ENCODE results near the gene NGFR.

Gene NGFR

GRCh38 chr17:49556223-49556943 is 61.3 kb downstream of the NGFR start:
- ChIA-PET POLR2A (interaction anchor here (0.6 to 1.4 kb wide), 4 partner anchors 61 to 208 kb away, joined by 3 to 7 read pairs (median 6); partner anchors contain the start of genes FAM117A, NGFR and PHB1), CTCF (interaction anchor here (0.5 to 9.5 kb wide), 106 partner anchors 8 to 768 kb away, joined by 3 to 303 read pairs (median 5); partner anchors contain the start of genes DLX3, NGFR, PHB1 and SLC35B1)
- Histone ChIP-seq H3K27ac (ENCODE audit: extremely low read depth, low read depth, low read length) (peak overlapping the region; percentile 12; the same call in 1 of the 2 replicates), H3K9me3 (ENCODE audit: control insufficient read depth, insufficient read depth, low read depth, low read length) (no peaks in the 10 kb centered on the region), H3K4me3 (ENCODE audit: low read depth, low read length) (no peak overlapping the region), H3K4me1 (ENCODE audit: control insufficient read depth, insufficient read depth, low read length) (0 out of 2 replicates have a peak, but pooled peaks cover 2% of the 10 kb centered on the region), H3K36me3 (ENCODE audit: control insufficient read depth in 2 of 2, insufficient read depth in 1 of 2, low read length in 2 of 2) (no peaks in the 10 kb centered on the region)
- TF ChIP-seq ZBTB26 (tag by site-specific recombination; optimal IDR thresholded peaks at IDR 0.05) (peak; percentile 49), ZBTB48 (tag by site-specific recombination; IDR thresholded peaks at IDR 0.05) (peak; percentile 34; the same call in 1 of the 2 replicates), ZFP37 (tag by site-specific recombination; IDR thresholded peaks at IDR 0.05) (0 out of 2 replicates have a peak, but pooled peaks have one; percentile 69), ZBTB10 (tag by site-specific recombination; IDR thresholded peaks at IDR 0.05) (peak; percentile 55; the same call in 1 of the 2 replicates), SP3 (tag by site-specific recombination; IDR thresholded peaks at IDR 0.05) (peak; percentile 22; the same call in 1 of the 2 replicates), ZBTB20 (tag by site-specific recombination; IDR thresholded peaks at IDR 0.05) (0 out of 2 replicates have a peak, but pooled peaks have one; percentile 12), PBX3 (CRISPR knock-in tag; IDR thresholded peaks at IDR 0.05) (0 out of 2 replicates have a peak, but pooled peaks have one; percentile 51), CTCF (tag by site-specific recombination; IDR thresholded peaks at IDR 0.05) (peak; percentile 97), ZNF335 (tag by site-specific recombination; conservative IDR thresholded peaks at IDR 0.05) (peak; percentile 55), KLF1 (tag by site-specific recombination; IDR thresholded peaks at IDR 0.05) (peak; percentile 17; the same call in 1 of the 2 replicates), ZFP41 (tag by site-specific recombination; IDR thresholded peaks at IDR 0.05; ENCODE audit: borderline replicate concordance) (no peak), KLF8 (tag by site-specific recombination; IDR thresholded peaks at IDR 0.05) (peak; percentile 45; the same call in 1 of the 2 replicates), ZNF133 (tag by site-specific recombination; IDR thresholded peaks at IDR 0.05) (no peak), ZNF26 (tag by site-specific recombination; IDR thresholded peaks at IDR 0.05) (no peak), ZNF548 (tag by site-specific recombination; IDR thresholded peaks at IDR 0.05) (no peak), ZNF394 (tag by site-specific recombination; IDR thresholded peaks at IDR 0.05; ENCODE audit: borderline replicate concordance) (peak; percentile 73; the same call in 1 of the 2 replicates), ZSCAN18 (tag by site-specific recombination; IDR thresholded peaks at IDR 0.05) (no peak), GLI2 (tag by site-specific recombination; IDR thresholded peaks at IDR 0.05; ENCODE audit: borderline replicate concordance, low read depth) (no peak), ZNF501 (tag by site-specific recombination; IDR thresholded peaks at IDR 0.05) (peak; percentile 56; the same call in 1 of the 2 replicates), ATF2 (tag by site-specific recombination; IDR thresholded peaks at IDR 0.05; ENCODE audit: low read depth) (no peak), ZSCAN30 (tag by site-specific recombination; IDR thresholded peaks at IDR 0.05) (peak; percentile 57; the same call in 1 of the 2 replicates), ZNF660 (tag by site-specific recombination; IDR thresholded peaks at IDR 0.05) (peak; percentile 67), ZNF580 (tag by site-specific recombination; IDR thresholded peaks at IDR 0.05) (no peak), YY1 (tag by site-specific recombination; IDR thresholded peaks at IDR 0.05) (peak; percentile 41; the same call in 1 of the 2 replicates)

Measured in HEK293 (cell line).